ENCODE results near the gene PDE7B. TPM values are rescaled to one million over a fixed set of nuclear protein-coding genes. Genes with fewer than 3 reads are reported as not detected.
A peak's percentile ranks its signal among the peaks of the same experiment; 100 is the strongest.

The PDE7B gene
- total and polyA plus RNA-seq, 2 donors (not counting 1 experiment from before 2014, with no cell fraction given) = 7.9 to 21.5 TPM

GRCh38 chr6:135940616-135941167 is 89.2 kb downstream of the PDE7B start:
- H3K9me3 ChIP-seq (ENCODE audit: control insufficient read depth, insufficient read depth, low read depth, low read length) = no peaks in the 10 kb centered on the region
- no peaks in the 10 kb centered on the region for H3K27me3 ChIP-seq (ENCODE audit: control insufficient read depth, insufficient read depth, low read length)
- DNase-seq (ENCODE audit: low read depth in 2 of 2) = no peak
- no peaks in the 10 kb centered on the region for H3K79me2 ChIP-seq (ENCODE audit: control insufficient read depth, insufficient read depth, low read length)
- no peaks in the 10 kb centered on the region for H3K36me3 ChIP-seq (ENCODE audit: control insufficient read depth, insufficient read depth, low read length)
- H3K9ac ChIP-seq (ENCODE audit: insufficient read depth, low read length) = no peak overlapping the region
- H3K4me1 ChIP-seq (ENCODE audit: control insufficient read depth, extremely low read depth, insufficient read depth, low read length) = peaks cover 13% of the 10 kb centered on the region
- H2AFZ ChIP-seq (ENCODE audit: low read length) = no peak overlapping the region
- H3K4me3 ChIP-seq (replicated peaks in 1 of 4; ENCODE audit: control extremely low read depth in 1 of 4, insufficient read depth in 1 of 4, low read depth in 3 of 4, low read length in 4 of 4) = no peak overlapping the region
- H3K4me2 ChIP-seq (ENCODE audit: extremely low read depth, insufficient read depth, low read length) = no peak overlapping the region
- H4K20me1 ChIP-seq (ENCODE audit: control insufficient read depth, extremely low read depth, insufficient read depth, low read length) = no peaks in the 10 kb centered on the region
- TF ChIP-seq CTCF (conservative IDR thresholded peaks at IDR 0.05 in 1 of 2, IDR thresholded peaks at IDR 0.05 in 1 of 2; ENCODE audit: low read depth in 1 of 2, low read length in 2 of 2) (no peak), EZH2 (IDR thresholded peaks at IDR 0.05; ENCODE audit: low read length, missing control alignments) (no peak)
- no peak overlapping the region for H3K27ac ChIP-seq (ENCODE audit: insufficient read depth, low read length)

- no peak overlapping the region for H3K27ac ChIP-seq (ENCODE audit: insufficient read depth, low read length)
- no peak overlapping the region for H3K4me3 ChIP-seq (replicated peaks in 1 of 4; ENCODE audit: control extremely low read depth in 1 of 4, insufficient read depth in 1 of 4, low read depth in 3 of 4, low read length in 4 of 4)
- TF ChIP-seq CTCF (conservative IDR thresholded peaks at IDR 0.05 in 1 of 2, IDR thresholded peaks at IDR 0.05 in 1 of 2; ENCODE audit: low read depth in 1 of 2, low read length in 2 of 2) (no peak), EZH2 (IDR thresholded peaks at IDR 0.05; ENCODE audit: low read length, missing control alignments) (no peak)
- H3K4me1 ChIP-seq (ENCODE audit: control insufficient read depth, extremely low read depth, insufficient read depth, low read length) = peaks cover 6% of the 10 kb centered on the region
- H4K20me1 ChIP-seq (ENCODE audit: control insufficient read depth, extremely low read depth, insufficient read depth, low read length) = no peaks in the 10 kb centered on the region
- no peaks in the 10 kb centered on the region for H3K79me2 ChIP-seq (ENCODE audit: control insufficient read depth, insufficient read depth, low read length)
- no peak overlapping the region for H2AFZ ChIP-seq (ENCODE audit: low read length)
- H3K9me3 ChIP-seq (ENCODE audit: control insufficient read depth, insufficient read depth, low read depth, low read length) = no peaks in the 10 kb centered on the region
- peak; percentile 50 to 90 for DNase-seq (ENCODE audit: low read depth in 2 of 2)
- H3K27me3 ChIP-seq (ENCODE audit: control insufficient read depth, insufficient read depth, low read length) = no peaks in the 10 kb centered on the region
- no peak overlapping the region for H3K9ac ChIP-seq (ENCODE audit: insufficient read depth, low read length)
- H3K36me3 ChIP-seq (ENCODE audit: control insufficient read depth, insufficient read depth, low read length) = no peaks in the 10 kb centered on the region
- H3K4me2 ChIP-seq (ENCODE audit: extremely low read depth, insufficient read depth, low read length) = no peak overlapping the region
Observed at GRCh38 chr6:135941275-135942025, 89.9 kb downstream of the PDE7B start.

- Histone ChIP-seq H3K9me3 (ENCODE audit: control insufficient read depth, insufficient read depth, low read depth, low read length) (no peaks in the 10 kb centered on the region), H3K4me3 (replicated peaks in 1 of 4; ENCODE audit: control extremely low read depth in 1 of 4, insufficient read depth in 1 of 4, low read depth in 3 of 4, low read length in 4 of 4) (no peak overlapping the region), H3K79me2 (ENCODE audit: control insufficient read depth, insufficient read depth, low read length) (no peaks in the 10 kb centered on the region), H2AFZ (ENCODE audit: low read length) (no peak overlapping the region), H3K4me1 (ENCODE audit: control insufficient read depth, extremely low read depth, insufficient read depth, low read length) (no peaks in the 10 kb centered on the region), H3K27ac (ENCODE audit: insufficient read depth, low read length) (no peak overlapping the region), H3K4me2 (ENCODE audit: extremely low read depth, insufficient read depth, low read length) (no peak overlapping the region), H3K36me3 (ENCODE audit: control insufficient read depth, insufficient read depth, low read length) (no peaks in the 10 kb centered on the region), H4K20me1 (ENCODE audit: control insufficient read depth, extremely low read depth, insufficient read depth, low read length) (no peaks in the 10 kb centered on the region), H3K27me3 (ENCODE audit: control insufficient read depth, insufficient read depth, low read length) (no peaks in the 10 kb centered on the region), H3K9ac (ENCODE audit: insufficient read depth, low read length) (no peak overlapping the region)
- TF ChIP-seq EZH2 (IDR thresholded peaks at IDR 0.05; ENCODE audit: low read length, missing control alignments) (no peak), CTCF (conservative IDR thresholded peaks at IDR 0.05 in 1 of 2, IDR thresholded peaks at IDR 0.05 in 1 of 2; ENCODE audit: low read depth in 1 of 2, low read length in 2 of 2) (no peak)
- no peak for DNase-seq (ENCODE audit: low read depth in 2 of 2)
Observed at GRCh38 chr6:135944120-135944519, 92.6 kb downstream of the PDE7B start.

All from fibroblast of lung (primary cell).